ENCODE measurements around the gene MED19.
"Not testable (repeated sequence)": the region's sequence is repeated elsewhere in the genome, so short reads cannot be mapped to it uniquely, and the experiment has no call there.

MED19 gene

GRCh38 chr11:57703341-57703740 lies 8.7 kb downstream of the MED19 start:
- no peak for DNase-seq

- DNase-seq, result no peak
These were observed 11.6 kb downstream of the MED19 start for GRCh38 chr11:57700425-57700824.

GRCh38 chr11:57699813-57700212 lies 12.2 kb downstream of the MED19 start:
- DNase-seq, result no peak

- DNase-seq, result no peak
These were observed 13.1 kb downstream of the MED19 start for GRCh38 chr11:57698843-57699365.

- DNase-seq, result not testable (repeated sequence)
These were observed 21.5 kb downstream of the MED19 start for GRCh38 chr11:57690474-57690873.

- no peak for DNase-seq
These were observed 30.8 kb downstream of the MED19 start for GRCh38 chr11:57681168-57681567.

GRCh38 chr11:57680552-57680874 lies 31.5 kb downstream of the MED19 start:
- no peak for DNase-seq

- DNase-seq, result no peak
These were observed 32.6 kb downstream of the MED19 start for GRCh38 chr11:57679396-57679795.

GRCh38 chr11:57675176-57675941 lies 36.7 kb downstream of the MED19 start:
- DNase-seq, result no peak

- no peak for DNase-seq
These were observed 37.8 kb downstream of the MED19 start for GRCh38 chr11:57674251-57674650.

- no peak for DNase-seq
These were observed 43.6 kb downstream of the MED19 start for GRCh38 chr11:57668434-57668782.

- DNase-seq, result peak; percentile 99
These were observed 44.1 kb downstream of the MED19 start, which contains the start of gene ZDHHC5 for GRCh38 chr11:57667736-57668433. Gene ZDHHC5, plus strand, starts transcription at chr11:57668114. Its CDS starts 4,977 bp downstream, at chr11:57673091.

- peak; percentile 94 for DNase-seq
These were observed 44.8 kb downstream of the MED19 start for GRCh38 chr11:57667117-57667735.

GRCh38 chr11:57663975-57664374 lies 48.0 kb downstream of the MED19 start:
- DNase-seq, result no peak

GRCh38 chr11:57662893-57663292 lies 49.1 kb downstream of the MED19 start:
- no peak for DNase-seq

GRCh38 chr11:57659669-57660068 lies 52.3 kb downstream of the MED19 start:
- DNase-seq, result no peak

- no peak for DNase-seq
These were observed 54.0 kb downstream of the MED19 start for GRCh38 chr11:57658023-57658361.

GRCh38 chr11:57657194-57658022 lies 54.6 kb downstream of the MED19 start, which contains the start of gene CLP1:
Gene CLP1, plus strand, starts transcription at chr11:57657762. Its CDS starts 1,715 bp downstream, at chr11:57659477.
- peak; percentile 100 for DNase-seq

- DNase-seq, result no peak
These were observed 55.2 kb downstream of the MED19 start for GRCh38 chr11:57656885-57657193.

Measured in right forelimb (tissue), 1 donor.